Stimulated activated CD4-positive, alpha-beta T cell treated with anti-CD3 and anti-CD28 coated beads, TNF-alpha, amount 100 ng/mL, for 4 hours (primary cell): ENCODE data around the gene C9orf78.

Source experiments
- DNase-seq, 3 experiments: peaks; one replicate each; pipeline ENCODE4 v3.0.0-alpha.2; 2020; ENCODE audit warnings: low read depth in 3 of 3

The C9orf78 gene, protein sequence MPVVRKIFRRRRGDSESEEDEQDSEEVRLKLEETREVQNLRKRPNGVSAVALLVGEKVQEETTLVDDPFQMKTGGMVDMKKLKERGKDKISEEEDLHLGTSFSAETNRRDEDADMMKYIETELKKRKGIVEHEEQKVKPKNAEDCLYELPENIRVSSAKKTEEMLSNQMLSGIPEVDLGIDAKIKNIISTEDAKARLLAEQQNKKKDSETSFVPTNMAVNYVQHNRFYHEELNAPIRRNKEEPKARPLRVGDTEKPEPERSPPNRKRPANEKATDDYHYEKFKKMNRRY

DNA sequence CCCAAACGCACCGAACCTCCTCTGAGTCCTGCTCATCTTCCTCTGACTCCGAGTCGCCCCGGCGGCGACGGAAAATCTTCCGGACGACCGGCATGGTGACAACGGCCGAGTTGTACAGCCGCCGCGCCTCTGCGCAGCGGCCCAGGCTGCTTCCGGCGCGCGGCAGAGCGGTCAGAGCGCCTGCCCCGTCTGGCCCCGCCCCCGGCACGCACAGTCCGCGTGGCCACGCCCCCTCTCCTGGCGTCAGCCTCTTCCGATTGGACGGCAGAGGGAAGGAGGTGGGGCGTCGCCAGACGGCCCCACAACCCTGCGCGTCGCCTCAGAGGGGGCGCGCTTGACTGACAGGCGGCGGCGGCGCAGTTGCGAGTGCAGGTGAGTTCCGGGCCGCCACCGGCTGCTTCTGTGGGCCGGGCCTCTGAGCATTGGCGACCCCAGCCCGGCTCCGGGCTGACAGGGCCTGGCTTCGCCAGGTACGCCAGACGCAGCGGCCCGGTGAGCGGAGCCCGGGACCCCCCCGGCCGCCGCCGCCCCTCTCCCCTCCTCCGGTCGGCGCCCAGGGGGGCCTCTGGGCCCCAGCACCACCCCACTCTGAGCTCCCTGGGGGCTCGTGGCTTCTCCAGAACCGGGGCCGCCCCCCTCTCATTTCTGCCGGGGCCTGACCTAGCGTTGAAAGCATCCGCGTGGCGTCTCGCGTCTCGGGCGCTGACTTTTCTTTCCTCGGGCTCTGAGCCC, at the start of gene C9orf78, which contains the start of gene USP20:
TSS of gene C9orf78 (minus strand) at position 148 of the 732 bp plus-strand sequence. CDS start at position 94, 54 bp downstream.
TSS of gene USP20 (plus strand) at position 331 of the 732 bp plus-strand sequence. CDS start 17,098 bp downstream, outside the sequence.
- peak; percentile 93 to 98 (median 95) for DNase-seq

DNA sequence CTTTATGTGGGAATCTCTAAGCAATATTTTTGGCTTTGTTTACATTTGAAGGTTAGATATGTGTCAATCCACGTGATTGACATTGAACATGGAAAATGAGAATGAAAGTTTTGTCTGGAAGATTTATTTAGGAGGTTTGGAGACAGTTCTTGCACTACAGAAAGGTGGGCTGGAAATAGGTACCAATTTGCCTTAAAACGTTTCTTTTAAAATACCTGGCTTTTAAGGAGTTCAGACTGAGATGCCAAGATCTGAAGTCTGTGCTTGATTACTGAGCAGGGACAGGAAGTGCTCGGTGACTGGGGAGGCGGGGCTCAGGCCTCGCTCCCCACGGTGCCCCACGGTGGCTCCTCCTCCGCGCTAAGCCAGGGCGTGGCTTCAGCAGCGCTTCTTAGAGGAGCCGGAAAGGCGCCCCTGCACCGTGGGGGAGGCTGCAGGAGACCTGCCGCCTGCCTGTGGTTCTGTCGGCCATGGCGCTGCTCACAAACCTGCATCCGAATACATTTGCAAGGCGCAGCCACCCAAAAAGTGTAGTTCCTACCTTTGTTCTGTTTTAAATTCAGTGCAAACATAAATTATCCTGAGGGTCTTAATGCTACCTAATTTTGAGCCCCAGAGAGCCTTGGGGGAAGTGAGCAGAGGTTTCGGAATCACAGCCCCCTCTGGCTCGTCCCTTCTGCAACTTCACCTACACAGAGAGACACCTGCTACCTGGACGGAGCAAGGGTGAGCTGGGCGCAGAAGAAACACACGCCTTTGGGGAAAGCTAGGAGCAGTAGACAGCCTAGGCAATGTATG, 49.3 kb upstream of the C9orf78 start:
- DNase-seq, result peak; percentile 88 to 93 (median 93)

DNA sequence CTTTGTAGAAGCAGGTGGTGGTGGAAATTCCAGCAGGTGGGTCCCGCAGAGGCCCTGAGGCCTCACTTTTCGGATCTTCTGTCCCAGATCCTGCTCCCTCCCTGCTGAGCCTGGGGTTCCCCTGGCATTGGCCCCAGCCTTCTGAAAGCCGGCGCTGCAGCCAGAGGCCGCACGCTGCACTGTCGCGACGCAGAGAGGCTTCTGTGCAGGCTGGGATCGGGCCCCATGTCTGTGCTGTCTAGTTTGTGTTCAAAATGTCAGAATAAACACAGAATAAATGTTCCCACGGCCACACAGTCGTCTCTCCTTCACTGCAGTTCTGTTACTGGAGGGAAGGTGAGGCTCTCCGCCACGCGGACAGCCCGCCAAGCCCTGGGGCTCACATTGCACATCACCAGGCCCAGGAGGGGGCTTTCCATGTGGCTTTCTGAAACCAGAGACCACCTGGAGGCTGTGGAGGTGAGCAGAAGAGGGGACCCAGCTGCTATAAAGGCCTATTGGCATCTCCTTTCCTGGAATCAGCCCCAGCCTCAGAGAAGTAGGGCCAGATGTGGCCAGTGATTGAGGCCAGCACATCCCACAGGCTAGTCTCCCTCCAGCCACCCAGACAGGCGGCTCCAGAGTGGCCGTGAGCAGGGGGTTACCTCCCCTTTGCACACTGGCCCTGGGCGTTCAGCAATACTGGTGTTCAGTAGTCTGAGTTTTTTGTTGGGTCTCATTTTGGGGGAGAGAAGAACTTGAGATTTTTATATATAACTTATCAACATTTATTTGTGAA, 46.7 kb upstream of the C9orf78 start:
- DNase-seq, result no peak

DNA sequence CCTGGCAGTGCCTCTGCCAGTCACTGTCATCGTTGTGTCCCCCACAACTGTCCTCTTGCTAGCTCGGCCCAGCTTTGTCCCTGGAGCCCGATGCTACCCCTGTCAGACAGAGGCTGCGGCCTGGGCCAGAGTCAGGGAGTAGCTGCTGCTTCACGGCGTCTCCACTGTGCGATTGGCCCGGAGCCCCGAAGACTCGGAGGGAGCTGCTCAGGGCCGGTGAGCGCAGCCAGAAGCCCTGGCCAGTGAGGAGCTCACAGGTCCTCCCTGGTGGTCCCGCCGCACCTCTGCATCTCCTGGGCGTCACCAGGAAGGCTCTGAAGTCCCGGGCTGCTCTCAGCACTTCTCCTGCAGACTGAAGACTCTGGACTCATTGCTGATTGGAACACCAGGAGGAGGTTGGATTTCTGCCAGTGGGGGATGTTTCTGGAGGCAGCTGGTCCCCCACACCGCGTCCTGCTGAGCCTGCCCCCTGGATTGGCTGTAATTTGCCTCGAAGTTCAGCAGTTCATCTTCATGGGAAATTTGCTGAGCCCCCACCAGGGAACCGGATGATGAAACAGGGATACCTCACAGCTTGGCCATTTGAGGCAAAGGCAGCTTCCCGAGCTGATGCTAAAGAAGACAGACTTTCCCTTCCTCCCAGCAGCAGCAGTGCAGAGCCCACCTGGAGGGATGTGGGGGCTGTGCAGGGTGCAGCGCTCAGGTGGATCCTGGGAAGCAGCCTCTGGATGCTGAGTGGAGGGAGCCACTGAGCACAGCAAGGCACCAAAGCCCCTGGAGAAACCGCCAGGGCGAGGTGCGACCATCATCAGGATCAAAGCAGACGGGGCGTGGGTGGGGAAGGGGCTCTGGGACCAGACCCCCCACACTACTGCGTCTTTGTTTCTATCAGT, 45.8 kb upstream of the C9orf78 start:
- DNase-seq, result no peak

DNA sequence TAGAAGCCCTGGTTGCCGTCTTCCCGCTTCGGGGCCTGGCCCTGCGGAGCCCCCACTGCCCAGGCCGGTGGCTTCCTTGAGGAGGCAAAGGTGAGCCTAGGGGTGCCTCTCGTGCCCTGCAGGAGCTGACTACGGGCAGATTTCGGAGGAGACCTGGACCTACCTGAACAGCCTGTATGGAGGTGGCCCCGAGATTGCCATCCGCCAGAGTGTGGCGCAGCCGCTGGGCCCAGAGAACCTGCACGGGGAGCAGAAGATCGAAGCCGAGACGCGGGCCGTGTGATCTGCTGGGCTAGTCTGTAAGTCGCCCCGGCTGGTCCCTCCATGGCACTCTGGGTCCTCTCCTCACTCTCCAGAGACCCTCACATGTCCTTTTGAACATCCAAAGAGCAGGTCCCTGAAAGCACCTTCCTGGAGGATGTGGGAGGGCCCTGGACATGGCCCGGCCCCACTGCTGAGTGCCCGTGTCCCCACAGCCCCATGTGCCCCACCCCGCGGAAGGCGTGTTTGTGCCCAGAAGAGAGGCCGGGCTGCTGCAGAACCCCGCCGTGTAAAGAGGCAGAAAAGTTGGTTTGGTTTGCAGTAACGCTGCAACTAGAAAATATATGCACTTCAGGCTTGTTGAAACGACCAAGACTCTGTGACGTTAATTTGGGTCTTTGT, 45.0 kb upstream of the C9orf78 start:
- no peak for DNase-seq

DNA sequence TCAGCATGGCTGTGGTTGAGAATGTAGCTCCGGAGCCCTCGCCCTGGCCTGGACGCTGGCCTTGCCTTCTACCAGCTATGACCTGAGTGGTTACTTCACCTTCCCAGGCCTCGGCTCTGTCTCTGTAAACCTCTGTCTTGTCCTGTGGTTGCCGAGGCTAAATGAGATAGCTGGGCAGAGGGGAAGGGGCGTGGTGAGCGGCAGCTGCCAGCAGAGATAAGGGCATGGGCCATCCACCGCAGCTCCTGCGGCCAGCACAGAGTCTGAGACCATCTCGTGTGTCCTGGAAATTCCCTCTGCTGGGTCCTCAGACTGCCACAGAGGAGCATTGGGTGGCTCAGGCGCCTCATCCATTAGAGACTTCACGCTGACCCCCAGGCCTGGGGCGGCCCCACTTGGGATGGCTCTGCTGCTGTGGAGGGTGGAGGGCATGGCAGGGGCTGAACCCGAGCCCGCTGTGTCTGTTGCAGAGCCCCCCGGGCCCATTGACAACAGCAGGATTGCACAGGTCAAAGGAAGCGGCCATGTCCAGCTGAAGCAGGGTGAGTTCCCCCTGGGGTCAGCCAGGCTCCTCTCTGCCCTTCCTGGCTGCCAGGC, 44.1 kb upstream of the C9orf78 start:
- no peak for DNase-seq

DNA sequence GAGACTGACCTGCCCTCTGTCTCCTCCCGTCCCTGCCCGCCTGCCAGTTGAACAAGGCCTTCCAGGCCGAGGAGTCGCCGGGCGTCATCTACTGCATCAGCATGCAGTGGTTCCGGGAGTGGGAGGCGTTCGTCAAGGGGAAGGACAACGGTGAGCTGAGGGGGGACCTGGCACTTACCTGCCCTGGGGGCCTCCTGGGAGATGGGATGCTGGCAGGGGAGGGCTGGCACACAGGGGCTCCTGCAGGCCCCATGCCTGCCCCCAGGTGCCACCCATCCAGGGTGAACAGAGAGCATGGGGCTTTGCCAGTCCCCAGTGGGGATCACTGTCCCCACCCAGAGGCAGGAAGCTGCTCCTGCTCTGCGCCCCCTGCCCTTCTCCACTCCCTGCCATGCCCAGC, 43.2 kb upstream of the C9orf78 start:
- DNase-seq, result no peak

DNA sequence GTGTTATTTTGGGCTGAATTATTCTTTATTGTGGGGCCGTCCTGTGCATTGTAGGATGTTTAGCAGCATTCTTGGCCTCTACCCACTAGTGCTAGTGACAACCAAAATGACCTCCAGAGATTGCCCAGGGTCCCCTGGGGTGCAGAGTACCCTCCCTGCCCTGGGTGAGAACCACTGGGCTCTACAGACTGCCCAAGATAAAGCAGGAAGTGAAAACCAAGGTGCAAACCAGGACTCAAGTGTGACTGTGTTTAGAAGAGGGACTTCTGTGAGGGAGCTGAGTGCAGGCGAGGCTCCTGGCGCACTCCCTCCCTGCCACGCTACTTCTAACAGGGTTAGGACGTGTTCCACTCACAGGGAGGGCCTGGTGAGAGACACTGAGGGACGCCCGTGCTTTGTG, 41.7 kb upstream of the C9orf78 start:
- no peak for DNase-seq

DNA sequence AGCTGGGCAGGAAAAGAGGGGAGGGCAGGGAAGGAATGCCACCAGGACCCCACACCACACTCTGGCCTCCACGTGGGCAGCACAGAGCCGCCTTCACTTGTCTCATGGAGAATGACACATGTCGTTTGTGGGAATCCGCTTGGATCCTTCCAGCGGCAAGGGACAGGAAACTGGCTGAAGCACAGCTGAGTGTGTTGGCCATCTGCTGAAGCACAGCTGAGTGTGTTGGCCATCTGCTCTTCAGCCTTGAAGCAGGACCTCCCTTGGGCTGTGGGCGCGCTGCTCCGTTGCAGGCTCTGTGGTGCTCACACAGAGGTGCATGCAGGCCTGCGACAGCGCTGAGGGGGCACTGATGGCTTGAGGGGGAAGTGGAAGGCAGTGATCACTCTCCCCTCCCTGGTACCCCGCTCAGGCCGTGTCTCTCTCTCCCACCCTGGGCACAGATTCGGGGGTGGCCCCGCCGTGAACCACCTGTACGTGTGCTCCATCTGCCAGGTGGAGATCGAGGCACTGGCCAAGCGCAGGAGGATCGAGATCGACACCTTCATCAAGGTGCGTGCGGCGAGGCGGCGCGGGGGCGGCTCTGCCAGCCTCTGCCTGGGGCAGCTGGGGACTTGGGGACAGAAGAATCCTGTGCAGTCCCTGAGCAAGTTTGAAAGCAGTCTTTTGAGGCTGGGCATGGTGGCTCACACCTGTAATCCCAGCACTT, 40.8 kb upstream of the C9orf78 start:
- DNase-seq, result no peak

DNA sequence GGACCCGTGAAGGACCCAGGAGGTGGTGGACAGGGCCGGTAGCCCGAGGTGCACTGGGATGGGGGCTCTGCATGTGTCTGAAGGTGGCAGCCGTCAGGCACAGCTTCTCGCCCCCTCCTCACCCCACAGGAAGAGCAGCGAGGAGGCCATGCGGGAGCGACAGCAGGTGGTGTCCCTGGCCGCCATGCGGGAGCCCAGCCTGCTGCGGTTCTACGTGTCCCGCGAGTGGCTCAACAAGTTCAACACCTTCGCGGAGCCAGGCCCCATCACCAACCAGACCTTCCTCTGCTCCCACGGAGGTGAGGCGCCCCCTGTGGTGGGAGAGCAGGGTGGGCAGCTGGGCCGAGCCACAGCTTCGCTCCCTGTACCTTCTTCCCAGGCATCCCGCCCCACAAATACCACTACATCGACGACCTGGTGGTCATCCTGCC, 40.1 kb upstream of the C9orf78 start:
- no peak for DNase-seq

DNA sequence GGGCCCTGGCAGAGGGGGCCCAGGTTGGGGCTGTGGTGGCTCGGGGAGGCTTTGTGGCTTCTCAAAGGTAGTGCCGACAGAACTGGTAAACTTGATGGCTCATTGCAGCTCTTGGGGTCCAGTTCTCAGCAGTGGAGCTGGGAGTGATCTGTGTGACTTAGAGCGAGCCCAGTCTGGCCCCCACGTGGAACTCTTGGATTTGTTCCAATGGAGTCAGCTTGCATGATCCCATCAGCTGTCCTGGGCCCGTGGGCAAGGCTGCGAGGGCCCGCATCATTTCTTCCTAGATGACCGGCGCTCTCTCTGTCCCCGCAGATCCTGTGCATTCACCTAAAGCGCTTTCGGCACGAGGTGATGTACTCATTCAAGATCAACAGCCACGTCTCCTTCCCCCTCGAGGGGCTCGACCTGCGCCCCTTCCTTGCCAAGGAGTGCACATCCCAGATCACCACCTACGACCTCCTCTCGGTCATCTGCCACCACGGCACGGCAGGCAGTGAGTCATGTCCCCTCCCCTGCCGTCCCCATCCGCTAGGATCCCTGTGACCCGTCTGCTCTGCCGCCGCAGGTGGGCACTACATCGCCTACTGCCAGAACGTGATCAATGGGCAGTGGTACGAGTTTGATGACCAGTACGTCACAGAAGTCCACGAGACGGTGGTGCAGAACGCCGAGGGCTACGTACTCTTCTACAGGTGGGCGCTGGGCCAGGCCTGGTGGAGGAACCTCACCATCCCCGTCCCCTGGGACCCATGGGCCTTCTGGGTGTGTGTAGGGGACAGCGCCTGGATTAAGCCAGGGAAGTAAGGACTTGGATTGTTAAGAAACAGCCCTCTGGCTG, 39.4 kb upstream of the C9orf78 start:
- DNase-seq, result no peak

DNA sequence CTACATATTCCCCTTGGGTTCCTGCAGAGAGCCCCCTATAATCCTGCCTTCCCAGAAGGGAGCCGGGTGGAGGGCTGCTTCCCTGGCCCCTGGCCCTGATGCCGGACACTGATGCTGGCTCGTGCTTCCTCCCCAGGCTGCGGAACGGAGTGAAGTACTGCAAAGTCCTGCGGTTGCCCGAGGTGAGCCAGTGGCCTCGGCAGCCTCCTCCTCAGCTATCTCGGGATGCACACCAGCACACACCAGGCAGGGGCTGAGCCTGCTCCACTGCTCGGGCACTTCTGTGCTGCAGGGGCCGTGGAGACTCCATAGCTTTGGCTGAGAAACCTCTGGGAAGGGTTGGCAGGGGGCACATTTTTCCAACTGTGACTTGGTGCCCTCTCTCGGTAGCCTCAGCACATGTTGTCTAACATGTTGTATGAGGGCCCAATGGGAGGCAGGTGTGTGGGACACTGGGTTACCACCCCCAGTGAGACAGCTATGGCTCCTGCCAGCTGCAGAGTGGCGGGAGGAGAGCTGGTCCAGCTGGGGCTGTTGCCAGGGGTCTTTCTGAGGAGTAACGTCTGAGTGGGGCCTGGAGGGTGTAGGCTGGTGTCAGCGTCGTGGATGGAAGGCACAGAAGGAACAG, 38.6 kb upstream of the C9orf78 start:
- DNase-seq, result no peak

DNA sequence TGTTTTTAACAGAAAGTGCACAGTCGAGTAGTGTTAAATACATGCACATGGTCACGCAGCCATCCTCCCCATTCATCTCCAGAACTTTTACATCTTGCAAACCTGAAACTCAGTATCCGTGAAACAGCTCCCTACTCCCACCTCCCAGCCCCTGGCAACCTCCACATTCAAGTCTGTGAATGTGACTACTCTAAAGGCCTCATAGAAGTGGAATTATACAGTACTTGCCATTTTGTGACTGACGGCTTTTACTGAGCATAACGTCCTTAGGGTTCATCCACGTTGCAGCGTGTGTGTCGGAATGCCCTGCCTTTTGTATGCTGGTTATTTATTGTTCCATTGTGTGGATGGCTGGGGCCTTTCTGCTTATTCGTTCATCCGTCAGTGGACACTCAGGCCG, 36.0 kb upstream of the C9orf78 start:
- no peak for DNase-seq

DNA sequence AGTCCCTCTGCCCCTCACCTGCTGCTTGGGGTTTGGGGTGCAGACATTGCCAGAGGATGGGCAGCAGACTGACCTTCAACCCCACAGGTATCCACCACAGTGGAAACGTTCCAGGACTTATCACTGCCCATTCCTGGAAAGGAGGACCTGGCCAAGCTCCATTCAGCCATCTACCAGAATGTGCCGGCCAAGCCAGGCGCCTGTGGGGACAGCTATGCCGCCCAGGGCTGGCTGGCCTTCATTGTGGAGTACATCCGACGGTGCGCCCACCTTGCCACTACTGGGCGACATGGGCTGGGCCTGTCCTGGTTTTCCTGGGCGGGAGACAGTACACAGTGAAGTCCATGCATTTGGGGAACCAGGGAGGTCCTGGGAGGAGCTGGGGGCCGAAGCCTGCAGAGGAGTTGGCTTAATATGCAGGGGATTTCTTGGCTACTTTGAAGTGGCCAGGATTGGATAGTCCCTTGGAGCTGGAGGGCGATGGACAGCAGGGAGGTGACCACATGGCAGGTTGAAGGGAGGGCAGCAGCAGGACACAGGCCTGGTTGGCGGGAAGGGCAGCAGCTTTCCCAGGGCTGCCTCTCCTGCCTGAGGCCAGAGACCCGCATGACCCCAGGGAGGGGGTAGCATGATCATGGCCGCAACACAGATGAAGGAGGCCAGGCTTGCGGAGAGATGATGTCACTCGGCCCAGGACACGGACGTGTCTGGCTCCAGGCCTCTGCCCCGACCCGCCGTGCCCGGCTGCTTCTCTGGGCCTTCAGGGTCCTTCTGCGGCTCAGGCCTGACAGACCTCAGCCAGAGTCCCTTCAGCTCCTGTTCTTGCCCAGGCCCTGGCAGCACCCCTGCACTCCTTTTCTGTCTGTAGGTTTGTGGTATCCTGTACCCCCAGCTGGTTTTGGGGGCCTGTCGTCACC, 34.8 kb upstream of the C9orf78 start:
- DNase-seq, result no peak

DNA sequence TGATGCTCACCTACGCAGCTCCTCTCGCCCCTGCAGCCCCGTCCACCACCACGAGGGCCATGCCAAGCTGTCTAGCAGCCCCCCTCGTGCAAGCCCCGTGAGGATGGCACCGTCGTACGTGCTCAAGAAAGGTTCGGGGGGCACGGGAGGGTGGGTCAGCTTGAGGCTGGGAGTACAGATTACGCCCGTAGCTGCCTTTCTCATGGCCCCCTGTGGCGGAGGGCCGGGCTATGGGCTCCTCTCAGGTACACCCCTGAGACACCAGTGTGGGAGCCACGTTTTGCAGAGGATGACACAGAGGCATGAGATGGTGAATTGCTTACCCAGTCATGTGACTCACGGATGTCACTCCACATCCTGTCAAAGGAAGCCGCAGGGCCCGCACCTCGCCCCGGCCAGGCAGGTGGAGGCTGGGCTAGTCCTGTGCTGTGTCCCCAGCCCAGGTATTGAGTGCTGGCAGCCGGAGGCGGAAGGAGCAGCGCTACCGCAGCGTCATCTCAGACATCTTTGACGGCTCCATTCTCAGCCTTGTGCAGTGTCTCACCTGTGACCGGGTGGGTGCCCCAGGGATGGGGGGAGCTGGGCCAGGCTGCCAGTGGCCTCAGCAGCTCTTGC, 33.9 kb upstream of the C9orf78 start:
- peak; percentile 57 to 83 (median 73) for DNase-seq
